Gastrocnemius medialis (tissue), 4 donors: ENCODE measurements around the gene CBX6.

Experiments used
- CTCF ChIP-seq, 5 experiments: fragments of 450-650 bp in 3 of 5; fragments of 200-600 bp in 2 of 5; sonication (generic) in 2 of 5; IDR thresholded peaks in 4 of 5; conservative IDR thresholded peaks in 1 of 5; 1 replicate in 4 of 5; 2 replicates in 1 of 5; pipeline ENCODE4 v1.5.1; 2016 to 2019; ENCODE audit warnings: antibody characterized with exemption in 5 of 5, mild to moderate bottlenecking in 3 of 5, moderate library complexity in 3 of 5
- POLR2A ChIP-seq, 2 donors: fragments of 450-650 bp; IDR thresholded peaks; one replicate each; pipeline ENCODE4 v1.6.1; 2017; ENCODE audit warnings: antibody characterized with exemption in 2 of 2, mild to moderate bottlenecking in 2 of 2, moderate library complexity in 2 of 2

- TF ChIP-seq POLR2A (IDR thresholded peaks at IDR 0.05) (no peak), CTCF (IDR thresholded peaks at IDR 0.05 in 4 of 5, conservative IDR thresholded peaks at IDR 0.05 in 1 of 5) (no peak)
Measured at GRCh38 chr22:38911434-38911833, 39.4 kb upstream of the CBX6 start.
